C4-2B (cell line): Measurements from ENCODE around the gene EIF5A.
A peak's percentile ranks its signal among the peaks of the same experiment; 100 is the strongest.

Experiments used
- H3K27ac ChIP-seq: fragments of 450-650 bp; 2 replicates; pipeline ENCODE4 v1.5.1; 2017
- ZFX ChIP-seq: fragments of 450-650 bp; IDR thresholded peaks from 2 replicates; pipeline ENCODE4 v1.6.1; 2017
- TF ChIP-seq, protein P1 (sequence below): fragments of 450-650 bp; conservative IDR thresholded peaks from 2 replicates; pipeline ENCODE4 v1.5.1; 2017; ENCODE audit warnings: mild to moderate bottlenecking

Gene EIF5A

DNA sequence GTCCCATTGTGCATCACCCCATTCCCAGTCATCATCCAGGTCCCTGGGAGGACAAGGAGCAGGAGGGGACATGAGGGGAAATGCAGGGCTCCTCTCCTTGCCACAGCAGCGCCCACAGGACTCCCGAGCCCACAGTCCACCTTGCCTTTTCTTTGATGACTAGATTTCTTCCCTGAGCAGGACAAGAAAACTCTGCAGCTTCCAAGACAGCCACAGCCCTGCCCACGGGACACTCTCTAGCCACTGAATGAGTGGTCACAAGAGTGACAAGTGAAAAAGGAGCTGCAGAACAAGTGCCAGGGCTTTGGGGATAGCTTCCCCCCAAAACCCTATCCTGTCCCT is 17.0 kb downstream of the EIF5A start:
- no peak overlapping the region for H3K27ac ChIP-seq
- TF ChIP-seq, protein P1, sequence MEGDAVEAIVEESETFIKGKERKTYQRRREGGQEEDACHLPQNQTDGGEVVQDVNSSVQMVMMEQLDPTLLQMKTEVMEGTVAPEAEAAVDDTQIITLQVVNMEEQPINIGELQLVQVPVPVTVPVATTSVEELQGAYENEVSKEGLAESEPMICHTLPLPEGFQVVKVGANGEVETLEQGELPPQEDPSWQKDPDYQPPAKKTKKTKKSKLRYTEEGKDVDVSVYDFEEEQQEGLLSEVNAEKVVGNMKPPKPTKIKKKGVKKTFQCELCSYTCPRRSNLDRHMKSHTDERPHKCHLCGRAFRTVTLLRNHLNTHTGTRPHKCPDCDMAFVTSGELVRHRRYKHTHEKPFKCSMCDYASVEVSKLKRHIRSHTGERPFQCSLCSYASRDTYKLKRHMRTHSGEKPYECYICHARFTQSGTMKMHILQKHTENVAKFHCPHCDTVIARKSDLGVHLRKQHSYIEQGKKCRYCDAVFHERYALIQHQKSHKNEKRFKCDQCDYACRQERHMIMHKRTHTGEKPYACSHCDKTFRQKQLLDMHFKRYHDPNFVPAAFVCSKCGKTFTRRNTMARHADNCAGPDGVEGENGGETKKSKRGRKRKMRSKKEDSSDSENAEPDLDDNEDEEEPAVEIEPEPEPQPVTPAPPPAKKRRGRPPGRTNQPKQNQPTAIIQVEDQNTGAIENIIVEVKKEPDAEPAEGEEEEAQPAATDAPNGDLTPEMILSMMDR, result no peak; the same call in 1 of the 2 replicates
- no peak for TF ChIP-seq ZFX

DNA sequence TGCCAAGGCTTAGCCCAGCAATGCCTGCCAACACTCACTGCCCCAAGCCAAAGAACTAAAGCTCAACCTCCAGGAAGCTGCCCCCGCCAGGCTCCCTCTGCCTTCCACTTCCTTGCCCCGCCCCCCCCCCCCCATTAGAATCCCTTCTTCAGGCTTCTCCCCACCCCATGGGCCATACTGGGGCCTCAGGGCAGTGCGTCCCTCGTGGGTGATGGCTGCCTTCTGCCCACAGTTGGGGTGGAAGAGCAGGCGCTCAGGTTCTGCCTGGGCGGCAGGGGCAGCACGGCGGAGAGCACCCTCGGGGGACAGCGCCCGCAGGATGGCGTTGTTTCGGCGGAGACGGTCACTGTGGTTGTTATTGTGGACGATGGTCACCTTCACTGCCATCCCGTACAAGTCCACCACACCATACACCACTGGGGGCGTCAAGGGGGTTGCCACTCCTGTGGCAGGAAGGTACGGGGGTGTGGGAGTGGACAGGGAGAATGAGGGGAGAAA is 17.7 kb downstream of the EIF5A start:
- no peak for TF ChIP-seq ZFX
- TF ChIP-seq, protein P1, result no peak
- no peak overlapping the region for H3K27ac ChIP-seq

DNA sequence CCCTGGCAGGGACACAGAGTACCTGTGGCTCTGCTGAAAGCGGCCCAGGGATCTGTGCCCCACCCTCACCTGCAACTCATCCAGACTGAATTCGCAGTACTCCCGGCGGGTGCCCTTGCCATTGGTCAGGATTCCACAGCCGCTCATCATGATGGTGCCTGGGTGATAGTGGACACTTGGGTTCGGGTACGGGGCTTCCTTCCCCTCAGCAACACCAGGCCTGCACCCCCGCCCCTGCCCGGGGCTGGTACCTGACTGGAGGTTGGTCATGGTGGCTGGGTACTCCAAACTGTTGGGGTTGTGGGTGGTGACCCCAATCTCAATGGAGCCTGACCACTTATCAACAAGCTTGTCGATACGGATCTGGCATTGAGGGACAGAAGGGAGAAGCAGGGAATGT is 18.8 kb downstream of the EIF5A start:
- TF ChIP-seq, protein P1, result no peak
- TF ChIP-seq ZFX, result no peak
- no peak overlapping the region for H3K27ac ChIP-seq

DNA sequence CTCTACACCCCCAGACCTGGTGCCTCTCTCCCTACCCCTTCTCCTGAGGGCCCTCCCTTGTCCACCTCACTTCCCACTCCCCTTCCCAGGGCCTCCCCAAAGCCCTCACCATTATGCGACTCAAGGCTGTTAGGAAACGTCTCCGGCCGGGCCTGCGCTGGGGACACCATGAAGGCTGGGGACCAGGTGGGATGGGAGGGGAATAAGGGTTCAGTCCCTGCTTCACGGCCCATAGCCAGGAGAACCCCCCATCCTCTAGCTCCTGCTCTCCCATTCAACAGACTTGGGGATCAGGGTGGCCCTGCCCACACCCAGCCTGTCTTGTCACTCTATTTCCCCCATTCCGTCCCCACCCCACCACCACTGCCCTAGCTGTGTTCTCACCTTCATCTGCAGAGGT is 19.6 kb downstream of the EIF5A start:
- TF ChIP-seq ZFX, result no peak
- TF ChIP-seq, protein P1, result no peak
- no peak overlapping the region for H3K27ac ChIP-seq

DNA sequence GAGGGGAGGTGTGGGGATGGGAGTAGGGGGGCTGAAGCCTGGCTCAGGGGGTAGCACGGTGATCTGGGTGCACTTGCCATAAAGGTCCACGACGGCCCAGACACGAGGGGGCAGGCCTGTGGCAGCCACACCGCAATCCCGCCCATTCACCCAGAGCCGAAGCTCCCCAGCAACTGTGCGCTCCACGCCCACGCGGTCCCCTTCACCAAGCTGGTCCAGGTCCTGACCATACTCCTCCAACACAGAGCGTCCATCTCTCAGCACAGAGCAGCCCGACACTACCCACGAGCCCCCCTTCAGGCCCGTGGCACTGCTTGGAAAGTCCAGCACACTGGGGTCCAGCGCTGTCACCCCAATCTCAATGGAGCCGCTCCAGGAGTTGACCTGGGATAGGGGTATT is 20.1 kb downstream of the EIF5A start:
- no peak overlapping the region for H3K27ac ChIP-seq

DNA sequence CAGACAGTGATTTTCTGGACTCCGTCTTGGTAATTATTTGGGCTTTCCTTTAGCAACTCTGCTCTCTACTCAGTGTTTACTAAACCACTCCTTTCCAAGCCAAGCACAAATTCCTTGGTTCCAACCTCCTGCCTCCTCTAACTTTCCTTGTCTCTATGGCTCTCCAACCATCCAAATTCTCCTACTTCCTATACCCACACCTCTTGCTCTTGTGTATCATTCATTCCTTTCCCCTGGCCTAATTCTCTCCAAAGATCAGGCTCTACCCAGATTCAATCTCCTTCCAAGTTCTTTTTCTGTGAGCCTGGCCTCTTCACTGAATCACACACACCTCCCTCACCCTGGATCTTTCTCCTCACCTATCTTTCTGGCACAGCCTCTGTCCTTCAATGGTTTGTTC is 20.6 kb downstream of the EIF5A start:
- TF ChIP-seq, protein P1, result no peak
- no peak for TF ChIP-seq ZFX
- peak overlapping the region; percentile 81 for H3K27ac ChIP-seq

More for the DNA sequence above, 20.1 kb downstream of the EIF5A start:
- no peak for TF ChIP-seq ZFX
- TF ChIP-seq, protein P1, result no peak

DNA sequence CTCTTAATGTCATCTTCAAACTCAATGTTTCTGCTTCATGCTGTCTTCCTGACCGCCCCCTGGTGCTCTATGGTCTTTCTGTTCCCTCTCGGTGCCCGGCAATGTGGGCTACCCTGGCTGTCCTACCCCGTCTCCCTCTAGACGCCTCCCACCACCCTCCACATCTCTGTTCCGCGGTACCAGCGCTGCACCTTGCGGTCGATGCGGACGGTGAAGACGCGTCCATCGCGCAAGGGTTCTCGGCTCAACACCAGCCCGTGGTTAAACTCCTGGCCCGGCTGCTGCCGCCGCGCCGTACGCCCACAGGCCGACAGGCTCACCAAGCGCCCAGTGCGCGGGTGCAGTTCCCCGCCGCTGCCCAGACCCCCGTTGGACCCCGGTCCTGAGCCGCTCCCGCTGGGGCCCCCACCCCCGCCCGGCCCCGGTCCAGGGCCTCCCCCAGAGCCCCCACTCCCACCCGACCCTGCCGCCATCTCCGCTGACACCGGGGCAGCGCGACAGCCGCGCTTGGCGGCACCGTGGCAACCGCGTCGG is 21.5 kb downstream of the EIF5A start, which contains the start of gene NEURL4:
TSS of gene NEURL4 (minus strand) at position 496 of the 534 bp plus-strand sequence. CDS start at position 473, 23 bp downstream.
- H3K27ac ChIP-seq, result peak within 1 kb of the TSS; percentile 81
- peak; percentile 67; the same call in 1 of the 2 replicates for TF ChIP-seq ZFX
- TF ChIP-seq, protein P1, result no peak
